WTC11 (cell line): ENCODE data around the gene PER1. TPM values are rescaled to one million over a fixed set of nuclear protein-coding genes. Genes with fewer than 3 reads are reported as not detected.

ENCODE experiments used
- ATF2 ChIP-seq: sonication (generic); formaldehyde crosslinking; IDR thresholded peaks from 2 replicates; pipeline ENCODE4 v1.8.1; 2022; ENCODE audit warnings: low read depth, missing genetic modification reagents, borderline replicate concordance
- ATF3 ChIP-seq: sonication (generic); formaldehyde crosslinking; conservative IDR thresholded peaks from 2 replicates; pipeline ENCODE4 v1.8.1; 2022; ENCODE audit warnings: mild to moderate bottlenecking, missing genetic modification reagents
- ATF6 ChIP-seq: sonication (generic); formaldehyde crosslinking; IDR thresholded peaks from 2 replicates; pipeline ENCODE4 v1.8.1; 2023; ENCODE audit warnings: mild to moderate bottlenecking, missing genetic modification reagents
- ESRRA ChIP-seq: sonication (generic); formaldehyde crosslinking; IDR thresholded peaks from 2 replicates; pipeline ENCODE4 v1.8.1; 2022; ENCODE audit warnings: mild to moderate bottlenecking, missing genetic modification reagents, borderline replicate concordance
- JUN ChIP-seq: sonication (generic); formaldehyde crosslinking; IDR thresholded peaks from 2 replicates; pipeline ENCODE4 v1.8.0; 2023; ENCODE audit warnings: mild to moderate bottlenecking, missing genetic modification reagents
- MYBL2 ChIP-seq: sonication (generic); formaldehyde crosslinking; IDR thresholded peaks from 2 replicates; pipeline ENCODE4 v1.8.1; 2023; ENCODE audit warnings: mild to moderate bottlenecking, moderate library complexity, missing genetic modification reagents
- NR1H2 ChIP-seq: sonication (generic); formaldehyde crosslinking; IDR thresholded peaks from 2 replicates; pipeline ENCODE4 v1.9.0; 2021; ENCODE audit warnings: mild to moderate bottlenecking, moderate library complexity, missing genetic modification reagents
- RORB ChIP-seq: fragments of 250-450 bp; sonication (Bioruptor Pico); IDR thresholded peaks from 2 replicates; pipeline ENCODE4 v1.9.0; 2021; ENCODE audit warnings: mild to moderate bottlenecking
- SMAD4 ChIP-seq: sonication (generic); formaldehyde crosslinking; IDR thresholded peaks from 2 replicates; pipeline ENCODE4 v1.8.0; 2022; ENCODE audit warnings: mild to moderate bottlenecking, missing genetic modification reagents
- STAT6 ChIP-seq: sonication (generic); formaldehyde crosslinking; conservative IDR thresholded peaks from 2 replicates; pipeline ENCODE4 v1.8.1; 2023; ENCODE audit warnings: mild to moderate bottlenecking, low read depth, missing genetic modification reagents, moderate library complexity
- ZNF423 ChIP-seq: fragments of 250-450 bp; sonication (Bioruptor Pico); IDR thresholded peaks from 2 replicates; pipeline ENCODE4 v2.1.2; 2022; ENCODE audit warnings: mild to moderate bottlenecking, moderate library complexity
- ZNF532 ChIP-seq: fragments of 250-450 bp; sonication (Bioruptor Pico); IDR thresholded peaks from 2 replicates; pipeline ENCODE4 v1.9.0; 2021; ENCODE audit warnings: mild to moderate bottlenecking, borderline replicate concordance
- total RNA-seq: library from RNA; stranded (reverse); gene quantifications from 3 replicates; pipeline ENCODE4 v1.2.3, GENCODE V29; 2021
- TF ChIP-seq, protein P1 (sequence below): fragments of 250-450 bp; sonication (Bioruptor Pico); conservative IDR thresholded peaks from 2 replicates; pipeline ENCODE4 v1.9.0; 2021; ENCODE audit warnings: mild to moderate bottlenecking
- TF ChIP-seq, protein P2 (sequence below): fragments of 250-450 bp; sonication (Bioruptor Pico); IDR thresholded peaks from 2 replicates; pipeline ENCODE4 v1.9.0; 2021; ENCODE audit warnings: mild to moderate bottlenecking
- TF ChIP-seq, protein P3 (sequence below): fragments of 200-600 bp; IDR thresholded peaks from 2 replicates; pipeline ENCODE4 v1.8.0; 2022; ENCODE audit warnings: antibody characterized with exemption

PER1 gene
- total RNA-seq, 1 experiment from 2014 or later: 46.9 TPM

GRCh38 chr17:8187517-8188262 lies 35.5 kb upstream of the PER1 start (continued):
- TF ChIP-seq ATF2 (CRISPR knock-in tag) (no peak), MYBL2 (CRISPR knock-in tag) (no peak), ATF3 (no peak), ATF6 (CRISPR knock-in tag) (no peak), JUN (CRISPR knock-in tag) (no peak), ESRRA (CRISPR knock-in tag) (no peak), STAT6 (CRISPR knock-in tag) (no peak), ZNF423 (CRISPR knock-in tag) (no peak), RORB (CRISPR knock-in tag) (peak; percentile 81), SMAD4 (no peak), ZNF532 (CRISPR knock-in tag) (peak; percentile 54; the same call in 1 of the 2 replicates), NR1H2 (CRISPR knock-in tag) (no peak)
- TF ChIP-seq, protein P1, sequence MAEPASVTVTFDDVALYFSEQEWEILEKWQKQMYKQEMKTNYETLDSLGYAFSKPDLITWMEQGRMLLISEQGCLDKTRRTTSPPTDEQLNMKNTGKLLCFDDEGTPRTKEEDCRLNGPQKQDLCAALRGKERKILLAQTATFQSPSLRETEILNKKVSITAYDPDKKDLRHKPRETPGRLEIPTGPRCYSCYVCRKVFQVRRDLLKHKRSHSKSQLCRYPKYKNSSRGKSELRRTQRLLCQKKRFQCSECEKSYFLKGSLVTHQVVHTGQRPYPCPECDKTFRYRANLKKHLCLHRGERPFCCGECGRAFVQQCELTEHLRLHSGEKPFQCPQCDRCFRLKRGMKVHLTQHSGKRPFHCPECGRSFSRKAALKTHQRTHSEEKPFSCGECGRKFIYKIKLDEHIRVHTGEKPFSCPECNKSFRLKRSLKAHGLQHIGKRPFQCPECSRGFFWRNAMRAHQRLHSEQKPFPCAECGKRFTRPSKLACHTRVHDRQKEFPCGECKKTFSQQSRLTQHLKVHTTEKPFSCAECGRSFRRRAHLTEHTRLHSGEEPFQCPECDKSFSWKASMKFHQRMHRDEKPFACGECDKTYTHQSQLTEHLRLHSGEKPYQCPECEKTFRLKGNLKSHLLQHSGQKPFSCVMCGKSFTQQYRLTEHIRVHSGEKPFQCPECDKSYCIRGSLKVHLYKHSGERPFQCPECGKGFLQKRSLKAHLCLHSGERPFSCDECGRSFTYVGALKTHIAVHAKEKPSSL (CRISPR knock-in tag): no peak
- TF ChIP-seq, protein P2, sequence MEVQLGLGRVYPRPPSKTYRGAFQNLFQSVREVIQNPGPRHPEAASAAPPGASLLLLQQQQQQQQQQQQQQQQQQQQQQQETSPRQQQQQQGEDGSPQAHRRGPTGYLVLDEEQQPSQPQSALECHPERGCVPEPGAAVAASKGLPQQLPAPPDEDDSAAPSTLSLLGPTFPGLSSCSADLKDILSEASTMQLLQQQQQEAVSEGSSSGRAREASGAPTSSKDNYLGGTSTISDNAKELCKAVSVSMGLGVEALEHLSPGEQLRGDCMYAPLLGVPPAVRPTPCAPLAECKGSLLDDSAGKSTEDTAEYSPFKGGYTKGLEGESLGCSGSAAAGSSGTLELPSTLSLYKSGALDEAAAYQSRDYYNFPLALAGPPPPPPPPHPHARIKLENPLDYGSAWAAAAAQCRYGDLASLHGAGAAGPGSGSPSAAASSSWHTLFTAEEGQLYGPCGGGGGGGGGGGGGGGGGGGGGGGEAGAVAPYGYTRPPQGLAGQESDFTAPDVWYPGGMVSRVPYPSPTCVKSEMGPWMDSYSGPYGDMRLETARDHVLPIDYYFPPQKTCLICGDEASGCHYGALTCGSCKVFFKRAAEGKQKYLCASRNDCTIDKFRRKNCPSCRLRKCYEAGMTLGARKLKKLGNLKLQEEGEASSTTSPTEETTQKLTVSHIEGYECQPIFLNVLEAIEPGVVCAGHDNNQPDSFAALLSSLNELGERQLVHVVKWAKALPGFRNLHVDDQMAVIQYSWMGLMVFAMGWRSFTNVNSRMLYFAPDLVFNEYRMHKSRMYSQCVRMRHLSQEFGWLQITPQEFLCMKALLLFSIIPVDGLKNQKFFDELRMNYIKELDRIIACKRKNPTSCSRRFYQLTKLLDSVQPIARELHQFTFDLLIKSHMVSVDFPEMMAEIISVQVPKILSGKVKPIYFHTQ (CRISPR knock-in tag): peak; percentile 81; the same call in 1 of the 2 replicates
- TF ChIP-seq, protein P3, sequence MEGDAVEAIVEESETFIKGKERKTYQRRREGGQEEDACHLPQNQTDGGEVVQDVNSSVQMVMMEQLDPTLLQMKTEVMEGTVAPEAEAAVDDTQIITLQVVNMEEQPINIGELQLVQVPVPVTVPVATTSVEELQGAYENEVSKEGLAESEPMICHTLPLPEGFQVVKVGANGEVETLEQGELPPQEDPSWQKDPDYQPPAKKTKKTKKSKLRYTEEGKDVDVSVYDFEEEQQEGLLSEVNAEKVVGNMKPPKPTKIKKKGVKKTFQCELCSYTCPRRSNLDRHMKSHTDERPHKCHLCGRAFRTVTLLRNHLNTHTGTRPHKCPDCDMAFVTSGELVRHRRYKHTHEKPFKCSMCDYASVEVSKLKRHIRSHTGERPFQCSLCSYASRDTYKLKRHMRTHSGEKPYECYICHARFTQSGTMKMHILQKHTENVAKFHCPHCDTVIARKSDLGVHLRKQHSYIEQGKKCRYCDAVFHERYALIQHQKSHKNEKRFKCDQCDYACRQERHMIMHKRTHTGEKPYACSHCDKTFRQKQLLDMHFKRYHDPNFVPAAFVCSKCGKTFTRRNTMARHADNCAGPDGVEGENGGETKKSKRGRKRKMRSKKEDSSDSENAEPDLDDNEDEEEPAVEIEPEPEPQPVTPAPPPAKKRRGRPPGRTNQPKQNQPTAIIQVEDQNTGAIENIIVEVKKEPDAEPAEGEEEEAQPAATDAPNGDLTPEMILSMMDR: no peak
